ENCODE data around the gene CFHR2.

DNA sequence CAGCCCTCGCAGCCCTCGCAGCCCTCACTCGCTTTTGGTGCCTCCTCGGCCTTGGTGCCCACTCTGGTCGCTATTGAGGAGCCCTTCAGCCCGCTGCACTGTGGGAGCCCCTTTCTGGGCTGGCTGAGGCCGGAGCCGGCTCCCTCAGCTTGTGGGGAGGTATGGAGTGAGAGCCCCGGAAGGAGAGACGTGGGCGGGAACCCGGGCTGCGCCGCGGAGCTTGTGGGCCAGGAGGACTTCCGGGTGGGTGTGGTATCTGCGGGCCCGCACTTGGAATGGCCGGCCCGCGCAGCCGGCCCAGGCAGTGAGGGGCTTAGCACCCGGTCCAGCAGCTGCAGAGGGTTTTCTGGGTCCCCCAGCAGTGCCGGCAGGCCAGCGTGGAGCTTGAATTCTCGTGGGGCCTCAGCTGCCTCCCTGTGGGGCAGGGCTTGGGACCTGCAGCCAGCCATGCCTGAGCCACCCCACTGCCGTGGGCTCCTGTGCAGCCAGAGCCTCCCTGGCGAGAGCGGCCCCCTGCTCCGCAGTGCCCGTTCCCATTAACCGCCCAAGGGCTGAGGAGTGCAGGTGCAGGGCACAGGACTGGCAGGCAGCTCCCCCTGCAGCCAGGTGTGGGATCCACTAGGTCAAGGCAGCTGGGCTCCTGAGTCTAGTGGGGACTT, 9.9 kb upstream of the CFHR2 start:
- no peak for TF ChIP-seq POLR2A (IDR thresholded peaks at IDR 0.05)
- TF ChIP-seq, protein P1, sequence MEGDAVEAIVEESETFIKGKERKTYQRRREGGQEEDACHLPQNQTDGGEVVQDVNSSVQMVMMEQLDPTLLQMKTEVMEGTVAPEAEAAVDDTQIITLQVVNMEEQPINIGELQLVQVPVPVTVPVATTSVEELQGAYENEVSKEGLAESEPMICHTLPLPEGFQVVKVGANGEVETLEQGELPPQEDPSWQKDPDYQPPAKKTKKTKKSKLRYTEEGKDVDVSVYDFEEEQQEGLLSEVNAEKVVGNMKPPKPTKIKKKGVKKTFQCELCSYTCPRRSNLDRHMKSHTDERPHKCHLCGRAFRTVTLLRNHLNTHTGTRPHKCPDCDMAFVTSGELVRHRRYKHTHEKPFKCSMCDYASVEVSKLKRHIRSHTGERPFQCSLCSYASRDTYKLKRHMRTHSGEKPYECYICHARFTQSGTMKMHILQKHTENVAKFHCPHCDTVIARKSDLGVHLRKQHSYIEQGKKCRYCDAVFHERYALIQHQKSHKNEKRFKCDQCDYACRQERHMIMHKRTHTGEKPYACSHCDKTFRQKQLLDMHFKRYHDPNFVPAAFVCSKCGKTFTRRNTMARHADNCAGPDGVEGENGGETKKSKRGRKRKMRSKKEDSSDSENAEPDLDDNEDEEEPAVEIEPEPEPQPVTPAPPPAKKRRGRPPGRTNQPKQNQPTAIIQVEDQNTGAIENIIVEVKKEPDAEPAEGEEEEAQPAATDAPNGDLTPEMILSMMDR (IDR thresholded peaks at IDR 0.05): no peak
